OCI-LY3 (cell line): Measurements from ENCODE around the gene STX1B.

Experiments
- EZH2phosphoT487 ChIP-seq: fragments of 200-600 bp; shearing (Covaris generic); IDR thresholded peaks from 2 replicates; pipeline ENCODE4 v1.6.1; 2018; ENCODE audit warnings: antibody characterized with exemption, mixed run types, low read depth
- TF ChIP-seq, protein P1 (sequence below): fragments of 200-600, 300-600 bp; sonication (generic); IDR thresholded peaks from 2 replicates; pipeline ENCODE4 v1.5.1; 2014; ENCODE audit warnings: antibody characterized with exemption, low read length, low read depth

DNA sequence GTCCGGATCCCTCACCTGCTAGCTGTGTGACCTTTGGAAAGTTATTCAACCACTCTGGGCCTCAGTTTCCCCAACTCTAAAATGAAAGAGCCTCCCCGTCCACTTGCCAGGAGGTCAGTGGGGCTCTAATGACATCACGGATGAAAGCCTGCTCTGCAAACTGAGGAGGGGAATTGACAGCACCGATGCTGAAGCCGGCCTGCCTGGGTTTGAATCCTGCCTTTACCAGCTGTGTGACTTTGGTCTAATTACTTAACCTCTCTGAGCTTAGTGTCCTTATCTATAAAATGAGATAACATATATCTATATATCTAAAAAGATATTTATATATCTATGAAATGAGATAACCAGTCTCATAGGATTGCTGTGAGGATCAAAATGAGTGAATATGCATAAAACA, 1.9 kb downstream of the STX1B start:
- TF ChIP-seq, protein P1, sequence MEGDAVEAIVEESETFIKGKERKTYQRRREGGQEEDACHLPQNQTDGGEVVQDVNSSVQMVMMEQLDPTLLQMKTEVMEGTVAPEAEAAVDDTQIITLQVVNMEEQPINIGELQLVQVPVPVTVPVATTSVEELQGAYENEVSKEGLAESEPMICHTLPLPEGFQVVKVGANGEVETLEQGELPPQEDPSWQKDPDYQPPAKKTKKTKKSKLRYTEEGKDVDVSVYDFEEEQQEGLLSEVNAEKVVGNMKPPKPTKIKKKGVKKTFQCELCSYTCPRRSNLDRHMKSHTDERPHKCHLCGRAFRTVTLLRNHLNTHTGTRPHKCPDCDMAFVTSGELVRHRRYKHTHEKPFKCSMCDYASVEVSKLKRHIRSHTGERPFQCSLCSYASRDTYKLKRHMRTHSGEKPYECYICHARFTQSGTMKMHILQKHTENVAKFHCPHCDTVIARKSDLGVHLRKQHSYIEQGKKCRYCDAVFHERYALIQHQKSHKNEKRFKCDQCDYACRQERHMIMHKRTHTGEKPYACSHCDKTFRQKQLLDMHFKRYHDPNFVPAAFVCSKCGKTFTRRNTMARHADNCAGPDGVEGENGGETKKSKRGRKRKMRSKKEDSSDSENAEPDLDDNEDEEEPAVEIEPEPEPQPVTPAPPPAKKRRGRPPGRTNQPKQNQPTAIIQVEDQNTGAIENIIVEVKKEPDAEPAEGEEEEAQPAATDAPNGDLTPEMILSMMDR: no peak
- TF ChIP-seq EZH2phosphoT487: no peak
